LNCAP (cell line): ENCODE results near the gene RCC2.

Experiments used
- TF ChIP-seq, protein P1 (sequence below): fragments of 450-650 bp; IDR thresholded peaks from 2 replicates; pipeline ENCODE4 v1.5.1; 2017; ENCODE audit warnings: mild to moderate bottlenecking

The RCC2 gene

GRCh38 chr1:17432412-17432811, 7.1 kb downstream of the RCC2 start:
- TF ChIP-seq, protein P1, sequence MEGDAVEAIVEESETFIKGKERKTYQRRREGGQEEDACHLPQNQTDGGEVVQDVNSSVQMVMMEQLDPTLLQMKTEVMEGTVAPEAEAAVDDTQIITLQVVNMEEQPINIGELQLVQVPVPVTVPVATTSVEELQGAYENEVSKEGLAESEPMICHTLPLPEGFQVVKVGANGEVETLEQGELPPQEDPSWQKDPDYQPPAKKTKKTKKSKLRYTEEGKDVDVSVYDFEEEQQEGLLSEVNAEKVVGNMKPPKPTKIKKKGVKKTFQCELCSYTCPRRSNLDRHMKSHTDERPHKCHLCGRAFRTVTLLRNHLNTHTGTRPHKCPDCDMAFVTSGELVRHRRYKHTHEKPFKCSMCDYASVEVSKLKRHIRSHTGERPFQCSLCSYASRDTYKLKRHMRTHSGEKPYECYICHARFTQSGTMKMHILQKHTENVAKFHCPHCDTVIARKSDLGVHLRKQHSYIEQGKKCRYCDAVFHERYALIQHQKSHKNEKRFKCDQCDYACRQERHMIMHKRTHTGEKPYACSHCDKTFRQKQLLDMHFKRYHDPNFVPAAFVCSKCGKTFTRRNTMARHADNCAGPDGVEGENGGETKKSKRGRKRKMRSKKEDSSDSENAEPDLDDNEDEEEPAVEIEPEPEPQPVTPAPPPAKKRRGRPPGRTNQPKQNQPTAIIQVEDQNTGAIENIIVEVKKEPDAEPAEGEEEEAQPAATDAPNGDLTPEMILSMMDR: no peak

DNA sequence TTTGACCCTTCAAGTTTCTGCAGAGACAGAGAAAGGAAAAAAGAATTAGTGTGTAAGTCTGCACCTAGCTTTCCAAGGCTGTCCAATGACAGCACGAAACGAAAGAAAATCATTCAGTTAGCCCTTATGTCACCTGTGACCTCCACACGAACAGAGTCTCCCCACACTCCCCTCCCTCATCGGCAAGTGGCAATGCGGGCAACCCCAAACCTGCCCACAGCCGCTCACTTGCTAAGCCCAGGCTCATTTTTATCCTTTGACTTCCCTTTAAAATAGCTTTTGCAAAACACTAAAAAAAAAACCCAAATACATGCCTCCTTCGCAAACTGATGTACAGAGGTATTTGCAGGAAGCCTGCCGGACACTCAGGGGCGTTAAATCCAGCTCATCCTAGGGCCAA, 10.3 kb downstream of the RCC2 start:
- TF ChIP-seq, protein P1: no peak

GRCh38 chr1:17427696-17428660, 11.5 kb downstream of the RCC2 start:
- TF ChIP-seq, protein P1: no peak

DNA sequence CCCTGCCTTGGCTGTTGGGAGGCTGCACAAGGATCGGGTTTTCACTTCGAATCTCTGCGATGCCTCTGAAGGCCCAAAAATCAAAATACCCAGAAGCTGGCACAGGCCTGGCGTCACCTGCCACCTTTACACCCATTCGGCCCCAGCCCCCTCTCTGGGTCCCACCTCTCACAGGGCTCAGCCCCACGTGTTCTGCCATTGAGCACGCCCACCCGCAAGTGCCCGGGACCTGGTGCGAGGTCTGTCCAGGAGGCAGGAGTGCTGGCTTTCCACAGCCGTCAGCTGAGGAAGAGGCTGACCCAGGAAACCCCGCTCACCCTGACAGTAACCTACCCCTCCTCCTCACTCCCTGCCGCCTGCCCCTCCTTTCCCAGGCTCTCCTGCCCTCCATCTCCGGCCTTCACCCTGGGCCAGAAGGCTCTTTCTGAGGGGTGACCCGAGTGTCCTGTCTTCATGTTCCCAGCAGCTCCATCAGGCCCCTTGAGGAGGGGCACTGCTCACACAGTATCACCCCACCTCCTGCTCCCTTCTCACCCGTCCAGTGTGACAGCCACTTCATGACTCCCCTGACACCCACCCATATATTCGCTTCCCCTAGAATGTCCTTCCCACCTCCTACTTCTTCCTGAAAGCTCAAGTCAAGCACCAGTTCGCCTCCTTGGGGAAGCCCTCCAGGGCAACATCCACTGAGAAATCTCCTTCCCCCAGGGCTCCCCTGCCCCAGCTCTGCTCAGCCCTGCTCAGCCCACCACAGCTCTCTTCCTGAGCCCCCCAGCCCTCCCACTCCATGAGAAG, 13.5 kb downstream of the RCC2 start:
- TF ChIP-seq, protein P1: no peak

GRCh38 chr1:17423781-17424245, 15.7 kb downstream of the RCC2 start:
- TF ChIP-seq, protein P1: no peak

- TF ChIP-seq, protein P1: no peak
Measured at GRCh38 chr1:17422461-17422860, 17.0 kb downstream of the RCC2 start.

- TF ChIP-seq, protein P1: no peak
Measured at GRCh38 chr1:17420391-17420918, 19.0 kb downstream of the RCC2 start.
